ENCODE measurements around the gene RWDD2A. TPM values are rescaled to one million over a fixed set of nuclear protein-coding genes. Genes with fewer than 3 reads are reported as not detected.
A peak's percentile ranks its signal among the peaks of the same experiment; 100 is the strongest.

The RWDD2A gene
- total RNA-seq: 1.7 and 1.8 TPM in 2 replicates

DNA sequence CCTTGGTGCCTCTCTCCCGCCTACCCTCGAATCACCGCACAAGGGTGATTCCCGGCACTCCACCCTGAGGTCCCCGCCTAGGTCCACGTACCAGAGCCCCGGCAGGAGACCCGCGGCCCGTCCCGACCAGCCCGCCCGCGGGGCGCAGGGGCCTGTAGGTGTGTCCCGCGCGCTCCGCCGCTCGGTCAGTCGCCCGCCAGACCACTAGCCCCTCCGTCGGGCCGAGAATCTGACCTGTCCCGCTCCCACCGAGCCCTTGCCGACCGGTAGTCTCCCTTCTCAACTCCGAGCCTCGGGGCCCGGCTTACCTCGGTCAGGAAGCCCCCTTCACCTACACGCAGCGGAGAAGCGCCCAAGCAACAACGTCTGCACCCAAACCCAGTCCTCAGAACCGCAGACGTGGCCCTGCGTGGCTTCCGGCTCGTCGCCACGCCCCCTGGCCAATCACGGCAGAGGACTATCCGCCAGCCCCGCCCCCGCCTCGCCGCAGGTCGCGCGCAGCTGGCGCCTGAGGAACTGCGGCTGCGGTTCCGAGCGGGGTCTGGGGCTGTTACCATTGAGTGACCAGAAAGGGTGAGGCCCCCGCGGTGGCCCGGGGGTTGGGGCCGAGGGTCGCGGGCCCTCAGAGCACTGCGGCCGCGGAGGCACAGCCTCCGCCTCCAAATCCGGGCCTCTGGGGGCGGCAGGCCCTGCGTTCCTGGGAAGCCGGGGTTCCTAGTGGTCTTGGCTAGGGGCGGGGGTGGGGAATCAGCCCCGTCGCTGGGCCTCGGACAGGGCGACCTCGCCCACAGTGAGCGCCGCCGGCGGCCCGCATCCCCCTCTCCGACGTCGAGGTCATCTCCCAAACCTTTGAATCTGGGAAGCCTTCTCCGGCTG lies at the start of gene RWDD2A, which contains the start of gene PGM3:
RWDD2A (plus strand) TSS at position 487 of the 876 bp plus-strand sequence. CDS start 1,095 bp downstream, outside the sequence.
PGM3 (minus strand) TSS at position 395 of the 876 bp plus-strand sequence. CDS start 2,253 bp downstream, outside the sequence.
- Mint-ChIP-seq H3K4me1 (peaks cover 31% of the 10 kb centered on the region), H3K27ac (peak within 1 kb of the TSS; percentile 91), H3K27me3 (no peaks in the 10 kb centered on the region), H3K4me3 (peak within 1 kb of the TSS; percentile 96), H3K36me3 (ENCODE audit: low read depth) (peaks cover 17% of the 10 kb centered on the region), H3K9me3 (no peaks in the 10 kb centered on the region)
- ATAC-seq (ENCODE audit: low read depth) (peak; percentile 97), DNase-seq (peak; percentile 91)
- TF ChIP-seq, protein P1, sequence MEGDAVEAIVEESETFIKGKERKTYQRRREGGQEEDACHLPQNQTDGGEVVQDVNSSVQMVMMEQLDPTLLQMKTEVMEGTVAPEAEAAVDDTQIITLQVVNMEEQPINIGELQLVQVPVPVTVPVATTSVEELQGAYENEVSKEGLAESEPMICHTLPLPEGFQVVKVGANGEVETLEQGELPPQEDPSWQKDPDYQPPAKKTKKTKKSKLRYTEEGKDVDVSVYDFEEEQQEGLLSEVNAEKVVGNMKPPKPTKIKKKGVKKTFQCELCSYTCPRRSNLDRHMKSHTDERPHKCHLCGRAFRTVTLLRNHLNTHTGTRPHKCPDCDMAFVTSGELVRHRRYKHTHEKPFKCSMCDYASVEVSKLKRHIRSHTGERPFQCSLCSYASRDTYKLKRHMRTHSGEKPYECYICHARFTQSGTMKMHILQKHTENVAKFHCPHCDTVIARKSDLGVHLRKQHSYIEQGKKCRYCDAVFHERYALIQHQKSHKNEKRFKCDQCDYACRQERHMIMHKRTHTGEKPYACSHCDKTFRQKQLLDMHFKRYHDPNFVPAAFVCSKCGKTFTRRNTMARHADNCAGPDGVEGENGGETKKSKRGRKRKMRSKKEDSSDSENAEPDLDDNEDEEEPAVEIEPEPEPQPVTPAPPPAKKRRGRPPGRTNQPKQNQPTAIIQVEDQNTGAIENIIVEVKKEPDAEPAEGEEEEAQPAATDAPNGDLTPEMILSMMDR (IDR thresholded peaks at IDR 0.05): no peak
- intact Hi-C loops (cut with micrococcal nuclease): loop anchor here (1.0 to 10.0 kb wide), 6 partner anchors 22 to 1441 kb away; partner anchors contain the start of genes CEP162, CYB5R4, DOP1A and IBTK
- CTCF ChIA-PET: interaction anchor here (1.3 kb wide), 1 partner anchor 127 kb away, joined by 5 read pairs; the partner anchor contains the start of gene UBE3D
- POLR2A ChIA-PET: interaction anchor here (0.6 to 1.0 kb wide), 4 partner anchors 19 to 947 kb away, joined by 3 to 4 read pairs (median 4); partner anchors contain the start of genes DOP1A and UBE3D

DNA sequence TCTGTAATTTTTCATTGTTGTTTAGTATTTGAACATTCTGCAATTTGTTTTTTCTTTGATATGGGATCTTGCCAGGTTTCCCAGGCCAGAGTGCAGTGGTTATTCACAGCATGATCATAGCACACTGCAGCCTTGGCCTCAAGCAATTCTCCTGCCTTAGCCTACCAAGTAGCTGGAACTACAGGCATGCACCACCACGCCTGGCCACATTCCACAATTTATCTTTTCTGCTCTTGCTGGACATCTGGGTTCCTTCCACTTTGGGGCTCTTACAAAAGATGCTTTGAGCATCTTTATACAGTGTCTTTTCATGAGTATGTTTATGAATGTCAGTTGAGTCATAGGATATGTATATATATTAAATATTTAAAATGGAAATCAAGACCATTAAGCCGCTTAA lies 42.0 kb upstream of the RWDD2A start:
- H3K9me3 Mint-ChIP-seq: no peaks in the 10 kb centered on the region
- TF ChIP-seq, protein P1 (IDR thresholded peaks at IDR 0.05): no peak
- H3K27me3 Mint-ChIP-seq: no peaks in the 10 kb centered on the region
- ATAC-seq (ENCODE audit: low read depth) (no peak), DNase-seq (no peak)
- intact Hi-C loops (cut with micrococcal nuclease): no loop called here
- POLR2A ChIA-PET: no interaction called here
- CTCF ChIA-PET: no interaction called here
- no peaks in the 10 kb centered on the region for H3K4me1 Mint-ChIP-seq
- H3K36me3 Mint-ChIP-seq (ENCODE audit: low read depth): peaks cover 65% of the 10 kb centered on the region
- no peak overlapping the region for H3K4me3 Mint-ChIP-seq
- H3K27ac Mint-ChIP-seq: no peak overlapping the region

DNA sequence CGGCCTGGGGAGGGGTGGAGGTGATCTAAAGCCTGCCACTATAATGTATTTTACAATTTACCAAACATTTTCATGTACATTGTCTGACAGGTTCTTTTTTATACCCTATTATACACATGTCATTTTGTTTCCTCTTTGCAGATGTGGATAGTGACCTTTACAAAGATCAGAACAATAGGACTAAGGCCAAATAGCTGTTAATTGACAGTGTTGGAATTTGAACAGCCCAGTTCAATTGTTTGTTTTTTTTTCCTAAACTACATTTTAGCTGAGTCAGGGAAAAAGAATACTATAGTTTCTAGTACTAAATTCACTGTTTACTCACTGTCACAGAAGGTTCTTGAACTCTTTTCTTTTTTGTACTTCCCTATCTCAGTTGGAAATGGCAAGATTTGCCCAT lies 40.2 kb upstream of the RWDD2A start:
- no peak for DNase-seq
- no peaks in the 10 kb centered on the region for H3K4me1 Mint-ChIP-seq

DNA sequence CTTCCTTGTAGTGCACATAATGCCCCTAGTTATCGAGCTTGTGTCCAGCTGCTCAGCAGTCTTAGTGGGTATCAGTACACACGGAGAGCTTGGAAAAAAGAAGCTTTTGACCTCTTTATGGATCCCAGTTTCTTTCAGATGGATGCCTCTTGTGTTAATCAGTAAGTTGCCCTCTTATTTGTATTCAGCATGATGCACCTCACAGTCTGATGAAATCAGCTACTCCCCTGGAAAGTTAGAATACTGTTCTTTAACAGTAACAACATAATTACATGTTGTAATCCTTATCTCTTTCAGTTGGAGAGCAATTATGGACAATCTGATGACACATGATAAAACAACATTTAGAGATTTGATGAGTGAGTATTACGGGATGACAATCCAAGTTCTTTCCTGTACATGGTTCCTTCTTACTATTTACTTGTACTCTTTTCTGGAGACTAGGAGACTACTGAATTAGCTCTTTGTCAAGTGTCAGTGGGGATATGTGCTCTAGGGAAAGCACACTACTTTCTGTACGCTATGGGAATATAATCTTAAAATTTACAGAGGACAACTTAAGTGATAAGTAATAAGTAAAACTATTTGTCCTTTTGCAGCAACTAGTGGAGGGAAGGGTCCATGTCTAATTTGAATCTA lies 39.2 kb upstream of the RWDD2A start:
- CTCF ChIA-PET: no interaction called here
- Mint-ChIP-seq H3K27ac (no peak overlapping the region), H3K4me1 (no peaks in the 10 kb centered on the region), H3K27me3 (no peaks in the 10 kb centered on the region), H3K36me3 (ENCODE audit: low read depth) (peaks cover 71% of the 10 kb centered on the region), H3K4me3 (no peak overlapping the region), H3K9me3 (no peaks in the 10 kb centered on the region)
- intact Hi-C loops (cut with micrococcal nuclease): no loop called here
- TF ChIP-seq, protein P1 (IDR thresholded peaks at IDR 0.05): no peak
- DNase-seq (no peak), ATAC-seq (ENCODE audit: low read depth) (no peak)
- POLR2A ChIA-PET: no interaction called here

More for the DNA sequence above, 40.2 kb upstream of the RWDD2A start:
- no peak for ATAC-seq (ENCODE audit: low read depth)
- ChIA-PET CTCF (no interaction called here), POLR2A (no interaction called here)
- intact Hi-C loops (cut with micrococcal nuclease): no loop called here
- Mint-ChIP-seq H3K9me3 (no peaks in the 10 kb centered on the region), H3K27me3 (no peaks in the 10 kb centered on the region), H3K4me3 (no peak overlapping the region), H3K36me3 (ENCODE audit: low read depth) (peaks cover 73% of the 10 kb centered on the region), H3K27ac (no peak overlapping the region)
- TF ChIP-seq, protein P1 (IDR thresholded peaks at IDR 0.05): no peak

DNA sequence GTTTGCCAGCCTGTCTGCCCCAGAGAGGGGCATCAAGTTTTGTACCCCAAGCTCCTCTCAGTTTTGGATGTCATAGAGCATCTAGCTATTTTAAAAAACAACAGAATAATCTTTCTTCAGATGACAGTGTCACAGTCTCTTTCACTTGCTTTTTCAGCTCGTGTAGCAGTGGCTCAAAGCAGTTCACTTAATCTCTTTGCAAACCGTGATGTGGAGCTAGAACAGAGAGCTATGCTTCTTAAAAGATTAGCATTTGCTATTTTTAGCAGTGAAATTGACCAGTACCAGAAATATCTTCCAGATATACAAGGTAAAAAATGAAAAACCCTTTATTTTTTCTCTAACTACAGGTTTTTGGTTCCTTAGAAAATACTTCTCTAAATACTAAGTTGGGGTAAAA lies 37.4 kb upstream of the RWDD2A start:
- intact Hi-C loops (cut with micrococcal nuclease): no loop called here
- H3K27ac Mint-ChIP-seq: no peak overlapping the region
- DNase-seq: no peak
- no peak overlapping the region for H3K4me3 Mint-ChIP-seq
- ATAC-seq (ENCODE audit: low read depth): no peak
- TF ChIP-seq, protein P1 (IDR thresholded peaks at IDR 0.05): no peak
- ChIA-PET CTCF (no interaction called here), POLR2A (no interaction called here)
- H3K36me3 Mint-ChIP-seq (ENCODE audit: low read depth): peaks cover 74% of the 10 kb centered on the region
- no peaks in the 10 kb centered on the region for H3K9me3 Mint-ChIP-seq
- H3K4me1 Mint-ChIP-seq: no peaks in the 10 kb centered on the region
- H3K27me3 Mint-ChIP-seq: no peaks in the 10 kb centered on the region

Measured in activated B cell treated with CpG ODN at 0.5 μM for 24 hours (primary cell).